ENCODE measurements around the gene FAM174B.
A peak's percentile ranks its signal among the peaks of the same experiment; 100 is the strongest.

The FAM174B gene

DNA sequence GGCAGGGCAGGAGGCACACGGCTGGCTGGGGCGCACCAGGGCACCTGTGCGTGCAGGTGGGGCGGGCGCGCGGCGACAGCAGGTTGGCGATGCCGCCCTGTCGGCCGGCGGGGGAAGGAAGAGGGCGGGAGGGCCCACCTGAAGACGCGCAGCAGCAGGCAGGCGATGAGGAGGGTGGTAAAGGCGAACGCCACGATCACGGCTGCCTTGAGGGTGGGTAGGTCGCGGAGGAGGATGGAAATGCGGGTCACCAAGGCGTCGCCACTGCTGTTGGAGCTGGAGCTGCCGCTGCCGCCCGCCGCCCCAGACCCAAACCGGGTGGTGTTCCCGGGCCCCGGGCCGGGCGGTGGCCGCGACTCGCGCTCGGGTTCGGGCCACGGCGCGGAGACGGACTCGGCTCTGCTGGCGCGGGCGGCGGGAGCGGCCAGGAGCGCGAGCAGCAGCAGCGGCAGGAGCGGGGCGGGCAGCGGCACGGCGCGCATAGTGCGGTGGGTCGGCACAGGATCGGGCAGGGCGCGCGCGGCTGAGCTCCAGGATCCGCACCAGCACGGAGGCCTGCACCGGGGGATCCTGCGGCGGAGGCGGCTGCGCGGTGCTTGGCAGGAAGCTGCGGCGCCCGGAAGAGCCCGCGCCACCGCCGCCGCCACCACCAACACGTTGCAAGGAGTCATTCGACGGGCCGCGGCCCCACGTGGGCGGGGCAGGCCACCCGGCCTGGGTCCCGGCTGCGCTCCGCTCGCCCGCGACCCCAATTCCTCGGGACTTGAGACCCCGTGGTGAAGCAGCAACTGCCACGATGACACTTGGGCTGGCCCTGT, at the start of gene FAM174B:
Gene FAM174B (minus strand): TSS at position 598 of the 818 bp plus-strand sequence.
- DNase-seq, result peak in 1 of 2 experiments; percentile 85

DNA sequence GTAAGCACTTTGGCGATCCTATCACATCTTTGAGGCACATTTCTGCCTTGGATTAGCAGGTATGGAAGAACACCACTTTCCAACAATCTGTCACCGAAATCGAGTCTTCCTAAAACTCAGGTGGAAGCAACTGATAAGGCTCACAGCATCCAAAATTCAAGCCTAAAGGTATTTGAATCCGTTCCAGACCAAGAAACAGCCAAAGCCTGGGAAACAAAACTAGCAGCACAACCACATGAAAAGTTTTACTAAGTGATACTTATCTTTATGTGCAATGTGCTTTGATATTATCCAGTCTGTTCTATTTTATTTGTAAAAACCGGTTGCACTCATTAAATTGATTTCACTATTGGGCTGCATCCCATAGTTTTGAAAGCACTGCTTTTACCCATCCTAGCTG, 40.5 kb upstream of the FAM174B start:
- DNase-seq, result no peak

DNA sequence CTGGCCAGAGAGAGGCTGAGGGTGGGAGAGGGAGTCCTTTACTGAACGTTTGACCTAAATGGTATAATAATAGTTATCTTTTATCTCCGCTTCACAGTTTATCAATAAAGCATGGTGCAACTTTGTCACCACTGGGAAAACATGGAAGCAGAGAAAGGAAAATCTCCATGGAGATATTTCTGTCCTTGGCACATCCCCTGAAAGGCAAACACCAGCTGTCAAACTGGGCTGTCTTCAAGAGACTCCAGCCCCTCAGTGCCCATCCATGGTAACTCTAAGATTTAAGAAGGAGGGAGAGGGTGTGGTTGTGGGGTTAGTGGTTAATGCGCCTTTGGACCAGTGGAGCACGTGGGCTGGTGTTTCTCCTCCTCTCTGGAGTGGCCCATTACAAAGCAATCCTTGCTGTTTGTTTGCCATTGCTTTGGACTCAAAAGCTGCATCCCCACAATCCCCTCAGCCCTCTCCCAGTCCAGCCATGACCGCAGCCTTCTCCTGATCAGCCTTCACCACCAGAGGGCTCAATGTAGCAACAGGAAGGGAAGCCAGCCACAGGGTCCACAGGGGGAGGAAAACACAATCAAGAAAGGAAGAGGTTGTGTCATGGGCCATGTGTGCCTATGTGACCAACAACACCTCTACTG, 38.2 kb upstream of the FAM174B start:
- peak; percentile 35 to 59 for DNase-seq

DNA sequence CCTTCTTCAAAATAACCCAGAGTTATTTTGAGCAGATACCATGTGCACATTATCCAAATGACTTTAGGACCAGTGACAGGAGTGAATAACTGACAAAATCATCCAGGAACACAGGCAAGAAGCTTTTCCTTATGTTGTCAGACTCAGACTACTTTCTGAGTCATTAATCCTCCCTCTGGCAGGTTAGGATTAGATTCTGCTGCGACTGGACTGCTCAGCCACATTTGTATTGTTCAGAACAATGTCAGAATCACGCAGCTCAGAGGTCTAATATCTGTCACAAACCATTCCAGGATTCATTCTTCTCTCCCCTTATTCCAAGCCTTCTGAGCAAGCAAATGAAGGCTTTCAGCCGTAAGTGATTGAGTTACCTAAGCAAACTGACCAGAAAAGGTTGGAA, 34.8 kb upstream of the FAM174B start:
- no peak for DNase-seq

DNA sequence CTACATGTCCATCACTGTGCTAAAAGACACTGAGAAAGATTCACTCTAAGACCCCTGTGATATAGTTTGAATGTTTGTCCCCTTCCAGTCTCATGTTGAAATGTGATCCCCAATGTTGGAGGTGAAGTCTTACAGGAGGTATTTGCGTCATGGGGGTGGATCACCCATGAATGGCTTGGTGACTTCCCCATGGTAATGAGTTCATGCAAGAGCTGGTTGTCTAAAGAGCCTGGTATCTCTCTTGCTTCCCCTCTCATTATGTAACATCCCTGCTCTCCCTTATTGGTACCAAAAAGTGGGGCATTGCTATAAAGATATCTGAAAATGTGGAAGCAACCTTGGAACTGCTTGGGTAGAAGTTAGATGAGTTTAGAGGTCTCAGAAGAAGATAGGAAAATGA, 32.2 kb upstream of the FAM174B start:
- no peak for DNase-seq

DNA sequence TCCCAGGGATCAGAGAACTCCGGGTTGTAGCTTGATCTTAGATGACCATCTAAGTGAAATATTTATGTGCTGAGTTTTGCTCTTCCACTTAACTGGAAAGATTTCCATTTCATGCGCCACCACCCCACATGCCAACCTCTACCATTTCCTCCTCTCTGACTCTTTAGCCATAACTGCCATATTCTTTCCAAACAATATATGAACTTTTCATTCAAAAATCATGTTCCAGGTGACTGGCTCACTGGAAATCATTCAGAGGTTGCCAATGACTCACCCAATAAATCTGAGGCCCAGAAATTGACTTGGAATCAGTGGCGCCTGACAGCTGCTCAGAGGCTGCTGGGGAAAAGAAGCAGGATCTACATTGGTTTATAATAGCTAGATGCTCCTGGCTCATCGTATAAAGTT, 31.6 kb upstream of the FAM174B start:
- DNase-seq, result no peak

DNA sequence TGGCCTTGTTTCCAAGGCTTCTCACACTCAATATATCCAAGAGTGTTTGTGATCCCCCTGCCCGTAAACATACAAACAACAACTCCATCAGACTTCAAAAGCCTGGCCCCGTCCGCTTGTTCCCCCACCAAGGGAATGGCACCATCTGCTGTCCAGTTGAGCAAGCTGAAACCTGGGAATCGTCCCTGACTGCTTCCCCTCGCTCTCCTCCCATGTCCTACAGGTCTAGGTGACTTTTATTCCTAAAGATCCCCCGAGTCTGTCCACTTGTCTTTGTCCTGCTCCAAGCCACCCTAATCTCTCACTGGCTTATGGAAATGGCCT, 27.9 kb upstream of the FAM174B start:
- peak in 1 of 2 experiments; percentile 54 for DNase-seq

DNA sequence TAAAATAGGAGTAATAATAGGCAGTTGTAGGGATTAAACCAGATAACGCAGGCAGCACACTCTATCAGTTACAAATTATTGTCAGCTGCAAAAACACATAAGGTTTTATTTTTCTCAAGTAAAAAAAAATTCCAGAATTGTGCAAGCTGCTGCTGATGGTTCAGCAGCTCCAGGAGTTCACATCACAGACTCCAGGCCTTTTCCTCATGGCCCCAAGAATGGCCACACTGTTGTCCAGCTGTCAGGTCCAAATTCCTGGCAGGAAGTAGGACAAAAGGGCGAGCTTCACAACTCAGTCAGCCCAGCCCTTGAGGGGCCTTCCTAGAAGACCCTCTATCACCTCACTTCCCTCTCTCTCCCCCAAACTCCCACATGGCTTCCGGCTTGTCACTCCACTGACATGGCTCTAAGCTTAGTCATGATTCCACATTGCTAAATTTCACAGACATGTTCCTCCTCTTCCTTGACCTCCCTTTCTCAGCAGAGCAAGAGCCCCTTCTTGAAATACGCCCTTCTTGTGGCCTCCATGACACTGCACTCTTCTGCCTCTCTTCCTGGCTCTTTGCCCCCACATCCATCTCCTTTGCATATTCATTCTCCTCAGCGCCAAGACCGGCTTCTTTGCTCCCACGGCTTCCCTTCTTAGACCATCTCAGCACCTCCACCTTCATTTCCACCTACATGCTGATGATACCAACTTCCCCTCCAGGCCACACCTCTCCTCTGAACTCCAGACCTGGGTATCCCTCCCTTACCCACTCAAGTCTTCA, 27.4 kb upstream of the FAM174B start:
- DNase-seq, result no peak

DNA sequence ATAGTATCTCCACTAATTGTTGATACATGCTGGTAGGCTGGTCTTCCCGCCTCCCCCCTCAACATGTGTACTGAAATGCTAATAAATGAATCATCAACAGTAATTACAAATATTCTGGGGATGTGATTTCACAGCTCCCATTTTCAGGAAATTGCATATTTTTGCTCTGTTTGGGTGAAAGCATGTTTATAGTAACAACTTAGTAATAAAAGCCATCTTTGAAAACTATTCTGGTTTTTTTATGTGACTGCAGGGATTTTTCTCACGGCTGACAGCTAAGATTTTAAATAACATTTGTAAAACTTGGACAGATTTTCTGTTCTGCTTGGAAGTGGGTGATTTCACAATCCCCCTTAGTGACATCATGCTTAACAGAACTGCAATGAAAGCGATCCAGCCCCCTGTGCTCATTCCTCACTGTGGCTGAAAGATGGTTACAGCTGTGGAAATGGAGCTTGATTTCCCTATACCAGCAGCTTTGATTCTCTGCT, 25.6 kb upstream of the FAM174B start:
- DNase-seq, result no peak

DNA sequence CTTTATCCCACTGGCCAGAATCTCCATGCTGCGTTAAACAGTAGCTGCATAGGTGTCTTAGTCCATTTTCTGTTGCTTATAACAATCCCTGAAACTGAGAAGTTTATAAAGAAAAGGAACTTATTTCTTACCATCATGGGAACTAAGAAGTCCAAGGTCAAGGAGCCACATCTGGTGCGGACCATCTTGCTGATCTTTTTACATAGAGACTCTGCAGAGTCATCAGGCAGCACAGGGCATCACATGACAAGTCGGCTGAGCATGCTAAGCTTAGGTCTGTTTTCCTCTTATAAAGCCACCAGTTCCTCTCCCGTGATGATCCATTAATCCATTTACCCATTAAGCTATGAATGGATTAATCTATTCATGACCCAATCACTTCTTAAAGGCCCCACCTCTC, 22.4 kb upstream of the FAM174B start:
- DNase-seq, result no peak

DNA sequence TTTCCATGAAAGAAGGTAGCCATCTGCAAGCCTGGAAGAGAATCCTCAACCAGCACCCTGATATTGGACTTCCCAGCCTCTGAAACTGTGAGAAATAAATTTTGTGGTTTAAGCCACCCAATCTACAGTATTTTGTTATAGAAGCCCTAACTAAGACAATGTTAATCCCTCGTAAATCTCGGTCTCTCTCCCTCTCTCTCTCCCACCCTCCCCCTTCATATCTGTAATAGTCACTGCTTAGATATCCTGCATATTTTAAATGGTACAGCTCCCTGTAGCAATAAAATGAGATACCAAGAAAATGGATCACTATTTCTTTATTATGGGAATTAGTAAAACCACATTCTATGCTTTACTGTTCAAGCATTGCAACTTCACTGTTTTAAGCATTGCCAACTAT, 21.0 kb upstream of the FAM174B start:
- no peak for DNase-seq

DNA sequence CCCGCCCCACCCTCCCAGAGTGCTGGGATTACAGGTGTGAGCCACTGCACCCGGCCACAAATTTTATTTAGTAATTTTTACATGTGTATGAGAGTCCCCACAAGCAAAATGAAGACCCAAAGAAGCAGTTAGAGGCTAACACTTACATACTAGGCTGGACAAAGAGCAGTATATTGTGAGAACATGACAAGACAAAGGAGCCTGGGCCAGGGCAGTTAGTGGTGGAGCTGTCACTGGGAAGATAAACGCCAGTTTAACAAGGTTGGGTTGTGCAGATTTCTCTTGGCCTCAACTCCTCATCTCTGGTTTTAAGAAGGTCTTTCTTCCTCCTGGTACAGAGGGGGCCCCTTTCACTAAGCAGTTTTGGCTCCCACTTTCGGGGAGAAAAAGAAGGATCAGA, 19.9 kb upstream of the FAM174B start:
- no peak for DNase-seq

DNA sequence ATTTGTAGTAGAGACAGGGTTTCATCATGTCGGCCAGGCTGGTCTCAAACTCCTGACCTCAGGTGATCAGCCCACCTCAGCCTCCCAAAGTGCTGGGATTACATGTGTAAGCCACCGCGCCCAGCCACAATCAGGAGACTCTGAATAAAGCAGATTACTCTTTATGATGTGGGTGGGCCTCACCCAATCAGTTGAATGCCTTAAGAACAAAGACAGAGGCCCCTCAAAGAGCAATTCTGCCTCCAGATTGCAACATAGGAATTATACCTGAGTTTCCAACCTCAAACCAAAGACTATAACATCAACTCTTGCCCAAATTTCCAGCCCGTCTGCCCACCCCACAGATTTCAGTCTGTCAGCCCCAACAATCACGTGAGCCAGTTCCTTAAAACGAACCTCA, 18.8 kb upstream of the FAM174B start:
- DNase-seq, result no peak

DNA sequence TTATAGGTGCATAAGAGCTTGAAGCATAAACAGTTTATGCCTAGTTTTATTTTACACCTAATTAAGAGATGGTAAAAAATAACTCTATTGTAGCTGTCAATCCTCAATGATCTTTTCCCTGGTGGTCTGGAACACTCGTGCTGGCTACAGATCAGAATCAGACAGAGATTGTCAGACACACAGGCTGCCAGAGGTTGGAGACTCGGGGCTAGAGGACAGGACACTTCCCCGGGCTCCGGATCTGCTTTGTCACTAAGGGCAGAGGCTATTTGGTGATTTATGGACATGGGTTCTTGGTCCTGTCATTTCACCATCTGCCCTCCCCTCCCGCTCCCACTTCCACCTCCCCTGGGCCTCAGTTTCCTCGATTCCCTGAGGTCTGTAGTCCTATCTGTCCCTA, 16.5 kb upstream of the FAM174B start:
- no peak for DNase-seq

DNA sequence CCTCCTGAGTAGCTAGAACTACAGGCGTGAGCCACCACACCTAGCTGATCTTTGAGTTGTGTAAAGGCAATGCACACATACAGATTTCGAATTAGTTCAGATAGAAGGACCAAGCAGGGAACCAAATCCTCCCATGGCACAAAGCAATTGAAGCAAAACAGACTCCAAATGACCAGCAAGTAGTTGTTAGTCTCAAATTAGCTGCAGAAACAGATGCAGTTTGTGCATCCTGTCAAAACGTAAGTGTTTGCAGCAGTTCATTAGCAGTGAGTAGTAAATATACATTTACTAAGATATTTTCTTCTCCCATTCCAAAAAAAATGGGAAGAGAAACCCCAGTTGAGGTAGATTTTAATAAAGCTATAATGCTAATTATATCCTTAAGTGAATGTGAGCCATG, 15.8 kb upstream of the FAM174B start:
- DNase-seq, result no peak

DNA sequence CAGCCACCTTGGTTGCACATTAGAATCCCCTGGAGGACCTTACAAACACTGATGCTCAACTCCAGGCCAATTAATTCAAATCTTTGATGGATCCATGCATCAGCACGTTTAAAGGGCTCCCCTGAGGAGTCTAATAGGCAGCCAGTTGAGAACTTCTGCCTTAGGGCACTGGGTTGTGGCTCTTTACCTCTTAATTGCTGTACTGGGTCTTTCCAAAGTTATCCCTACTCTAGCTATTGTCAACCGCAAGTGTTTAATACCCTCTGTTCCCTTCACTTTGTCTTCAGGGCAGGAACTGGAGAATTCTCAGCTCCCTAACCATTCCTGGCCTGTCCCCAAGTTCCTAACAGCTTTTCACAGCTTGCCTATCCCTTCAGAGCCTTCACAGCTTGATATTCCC, 15.0 kb upstream of the FAM174B start:
- DNase-seq, result peak; percentile 50 to 54

DNA sequence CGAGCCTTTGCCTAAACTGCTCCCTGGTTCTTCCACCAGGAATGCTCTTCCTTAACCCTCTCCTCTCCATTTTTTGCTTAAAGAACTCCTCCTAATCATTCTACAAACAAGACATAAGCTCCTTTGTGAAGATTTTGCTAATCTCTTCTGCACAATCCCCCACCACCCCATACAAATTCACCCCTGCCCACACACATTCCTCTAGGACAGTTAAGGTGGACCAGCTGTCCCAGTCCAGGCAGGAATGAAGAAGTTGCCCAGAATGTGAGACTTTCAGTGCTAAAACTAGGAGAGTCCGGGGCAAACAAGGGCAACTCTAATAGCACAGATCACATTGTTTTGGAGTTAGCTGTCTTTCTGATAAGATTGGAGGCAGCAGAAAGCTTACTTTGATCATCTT, 13.9 kb upstream of the FAM174B start:
- DNase-seq, result no peak

DNA sequence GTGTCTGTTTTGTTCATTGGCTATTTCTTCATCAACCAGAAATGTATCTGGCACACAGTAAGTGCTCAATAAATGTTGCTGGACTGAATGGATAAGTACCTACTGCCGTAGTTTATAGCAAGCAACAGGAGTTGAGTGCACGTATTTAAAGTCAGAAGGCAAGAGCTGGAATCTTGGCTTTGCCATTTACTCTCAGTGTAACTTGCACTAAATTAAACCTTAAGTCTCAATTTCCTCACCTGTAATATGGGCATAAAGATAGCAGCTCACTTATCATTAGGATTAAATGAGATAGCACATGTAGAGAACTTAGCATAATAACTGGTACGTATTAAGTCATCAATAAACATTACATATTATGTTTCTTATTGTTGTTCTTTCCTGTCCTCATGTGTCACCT, 13.0 kb upstream of the FAM174B start:
- no peak for DNase-seq

DNA sequence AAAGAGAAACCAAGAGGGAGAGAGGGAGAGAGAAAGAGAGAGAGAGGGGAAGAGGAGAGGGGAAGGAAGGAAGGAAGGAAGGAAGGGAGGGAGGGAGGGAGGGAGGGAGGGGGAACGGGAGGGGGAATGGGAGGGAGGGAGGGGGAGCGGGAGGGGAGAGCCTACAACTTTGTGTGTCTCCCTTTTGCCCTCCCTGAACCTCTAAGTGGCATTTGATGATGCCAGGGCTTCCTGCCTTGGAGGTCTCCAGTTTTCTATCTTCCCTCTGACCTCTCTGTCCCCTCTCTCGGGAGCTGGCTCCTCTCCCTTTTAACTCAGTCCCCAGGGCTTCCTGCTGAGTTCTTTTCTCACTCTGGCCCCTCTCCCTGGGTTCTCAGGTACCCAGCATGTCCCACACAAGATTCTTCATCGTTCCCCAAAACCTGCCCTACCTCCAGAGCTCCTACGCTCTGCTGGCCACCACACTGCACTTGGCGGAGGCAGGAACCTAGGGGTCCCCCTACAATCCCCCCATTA, 12.5 kb upstream of the FAM174B start:
- no peak for DNase-seq

DNA sequence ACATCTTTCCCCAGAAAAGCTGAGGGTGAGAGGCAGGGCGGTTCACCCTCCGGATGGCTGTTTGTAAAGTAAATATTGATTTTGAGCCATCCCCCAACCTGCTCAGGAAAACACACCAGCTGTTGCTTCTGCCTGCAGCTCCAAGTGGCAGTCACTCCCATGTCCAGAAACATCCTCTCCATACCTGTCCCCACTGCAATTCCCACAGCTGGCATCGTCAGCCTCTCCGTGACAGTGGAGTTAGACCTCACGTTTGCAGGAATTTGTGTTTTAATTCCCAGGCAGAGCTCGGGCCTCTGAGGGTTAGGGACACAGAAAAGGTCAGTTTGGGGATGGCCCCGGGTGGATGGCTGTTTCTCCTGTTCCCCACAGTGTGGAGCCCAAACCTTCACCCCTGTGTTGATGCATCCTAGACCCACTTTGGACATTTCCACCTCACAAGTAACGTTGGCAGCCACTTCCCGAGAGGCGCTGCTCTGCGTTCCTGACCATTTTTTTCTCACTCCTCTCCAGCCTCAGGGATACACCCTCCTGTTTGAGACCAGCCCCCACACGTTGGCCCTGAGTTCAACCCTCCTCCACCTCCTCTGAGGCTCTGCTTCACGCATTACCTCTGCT, 11.8 kb upstream of the FAM174B start:
- peak; percentile 74 to 88 for DNase-seq

DNA sequence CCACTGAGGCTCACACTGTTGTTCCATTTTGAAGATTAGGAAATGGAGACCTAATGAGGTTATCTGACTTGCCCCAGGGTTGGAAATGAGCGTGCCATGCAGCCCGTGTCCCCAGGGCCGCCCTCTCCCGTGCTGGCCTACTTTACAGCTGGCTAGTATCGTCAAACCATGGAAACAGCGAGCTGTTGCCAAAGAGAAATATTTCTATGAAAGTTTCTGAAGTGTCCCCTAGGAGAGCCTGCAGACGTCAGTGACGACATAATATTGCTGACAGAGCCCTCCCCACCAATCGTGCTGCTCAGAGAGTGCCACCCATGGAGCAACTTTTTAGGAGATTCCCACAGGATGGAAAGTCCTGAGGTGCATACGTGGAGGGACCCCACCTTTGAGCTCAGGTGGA, 11.2 kb upstream of the FAM174B start:
- peak in 1 of 2 experiments; percentile 75 for DNase-seq

DNA sequence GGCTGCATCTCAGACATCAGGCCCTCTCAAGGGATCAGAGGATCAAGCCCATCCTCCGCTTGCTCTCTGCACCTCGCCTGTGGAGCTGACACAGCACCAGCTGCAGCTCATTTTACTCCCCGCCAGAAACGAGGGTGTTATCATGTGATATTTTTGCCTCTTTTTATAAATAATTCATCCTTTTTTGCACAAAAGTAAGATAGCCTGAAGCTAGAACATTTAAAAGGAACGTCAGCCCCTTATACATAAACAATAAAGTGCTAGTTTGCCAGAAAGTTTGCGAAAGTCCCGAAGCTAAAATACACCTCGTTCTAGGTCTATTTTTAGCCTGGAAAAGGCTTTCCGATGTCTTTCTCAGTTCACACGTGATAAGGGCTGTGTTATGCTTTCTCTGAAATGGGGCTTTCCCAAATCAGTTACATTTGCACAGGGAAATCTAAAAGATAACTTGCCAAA, 9.6 kb upstream of the FAM174B start:
- peak in 1 of 2 experiments; percentile 16 for DNase-seq
